CD4-positive, alpha-beta T cell treated with Interleukin-10 for 1 hour (primary cell): ENCODE data around the gene IL15RA.

Source experiments
- DNase-seq: peaks from one replicate; pipeline ENCODE4 v3.0.0-alpha.2; 2020

IL15RA gene

GRCh38 chr10:5977471-5978229 is at the start of gene IL15RA:
TSS of gene IL15RA (minus strand) at chr10:5977543. CDS start at chr10:5977492, 51 bp downstream.
- peak; percentile 85 for DNase-seq

- no peak for DNase-seq
These were observed 48.4 kb upstream of the IL15RA start for GRCh38 chr10:6025683-6026255.

- no peak for DNase-seq
These were observed 47.0 kb upstream of the IL15RA start for GRCh38 chr10:6024334-6024682.

- DNase-seq: no peak
These were observed 46.5 kb upstream of the IL15RA start for GRCh38 chr10:6023661-6024333.

GRCh38 chr10:6022660-6023059 is 45.3 kb upstream of the IL15RA start:
- DNase-seq: no peak

GRCh38 chr10:6020826-6021225 is 43.5 kb upstream of the IL15RA start:
- DNase-seq: no peak

- DNase-seq: no peak
These were observed 42.5 kb upstream of the IL15RA start for GRCh38 chr10:6019796-6020195.

- DNase-seq: no peak
These were observed 41.9 kb upstream of the IL15RA start for GRCh38 chr10:6019010-6019782.

- no peak for DNase-seq
These were observed 41.1 kb upstream of the IL15RA start for GRCh38 chr10:6018422-6018821.

- DNase-seq: no peak
These were observed 40.5 kb upstream of the IL15RA start for GRCh38 chr10:6017781-6018354.

GRCh38 chr10:6014241-6014761 is 37.0 kb upstream of the IL15RA start:
- DNase-seq: peak; percentile 77

- no peak for DNase-seq
These were observed 36.3 kb upstream of the IL15RA start for GRCh38 chr10:6013413-6014192.

- no peak for DNase-seq
These were observed 35.0 kb upstream of the IL15RA start for GRCh38 chr10:6012121-6012905.

- no peak for DNase-seq
These were observed 34.2 kb upstream of the IL15RA start for GRCh38 chr10:6011558-6011957.

GRCh38 chr10:6010569-6010968 is 33.2 kb upstream of the IL15RA start:
- no peak for DNase-seq

- DNase-seq: no peak
These were observed 32.6 kb upstream of the IL15RA start for GRCh38 chr10:6009961-6010360.

- no peak for DNase-seq
These were observed 31.8 kb upstream of the IL15RA start for GRCh38 chr10:6009150-6009549.

GRCh38 chr10:6008497-6009142 is 31.3 kb upstream of the IL15RA start:
- no peak for DNase-seq

GRCh38 chr10:6006991-6007390 is 29.6 kb upstream of the IL15RA start:
- no peak for DNase-seq

GRCh38 chr10:6006546-6006945 is 29.2 kb upstream of the IL15RA start:
- no peak for DNase-seq
